Heart right ventricle (tissue), 16 donors: Measurements from ENCODE around the gene CHST1. TPM values are rescaled to one million over a fixed set of nuclear protein-coding genes. Genes with fewer than 3 reads are reported as not detected.
A peak's percentile ranks its signal among the peaks of the same experiment; 100 is the strongest.

Source experiments
- ATAC-seq, 8 donors: fragments of 200-7000 bp; cut with Tn5 transposase; one replicate each; pipeline ENCODE4 v1.9.1; 2020; ENCODE audit warnings: mild to moderate bottlenecking in 8 of 8, moderate library complexity in 8 of 8, moderate number of reproducible peaks in 1 of 8
- DNase-seq, 2 donors: peaks; one replicate each; pipeline ENCODE4 v3.0.0-alpha.2; 2020
- H3K27ac ChIP-seq, 10 donors: fragments of 200-600 bp; sonication (generic) in 2 of 10; one replicate each; pipeline versions ENCODE4 v1.5.0 to v1.8.0; 2020 to 2022; ENCODE audit warnings: mild to moderate bottlenecking in 3 of 10
- H3K27me3 ChIP-seq, 7 donors: fragments of 200-600 bp; one replicate each; pipeline ENCODE4 v1.8.0; 2021 to 2022; ENCODE audit warnings: mild to moderate bottlenecking in 2 of 7
- H3K36me3 ChIP-seq, 9 donors: fragments of 200-600 bp; sonication (generic) in 1 of 9; one replicate each; pipeline versions ENCODE4 v1.5.0 to v1.8.0; 2020 to 2022; ENCODE audit warnings: mild to moderate bottlenecking in 2 of 9
- H3K4me1 ChIP-seq, 9 donors: fragments of 200-600 bp; sonication (generic) in 1 of 9; one replicate each; pipeline versions ENCODE4 v1.5.0 to v1.8.0; 2020 to 2022; ENCODE audit warnings: mild to moderate bottlenecking in 4 of 9
- H3K4me3 ChIP-seq, 10 donors: fragments of 200-600 bp; sonication (generic) in 2 of 10; one replicate each; pipeline versions ENCODE4 v1.5.0 to v1.8.0; 2020 to 2022; ENCODE audit warnings: mild to moderate bottlenecking in 7 of 10, moderate library complexity in 2 of 10
- H3K9me3 ChIP-seq, 11 donors: fragments of 200-600 bp in 10 of 11; sonication (generic) in 2 of 11; one replicate each; pipeline versions ENCODE4 v1.5.0 to v1.8.0; 2013 to 2022; ENCODE audit warnings: mild to moderate bottlenecking in 2 of 11, control low read depth in 1 of 11, moderate library complexity in 1 of 11
- CTCF ChIP-seq, 9 donors: fragments of 200-600 bp; sonication (generic) in 2 of 9; IDR thresholded peaks; one replicate each; pipeline versions ENCODE4 v1.5.0 to v1.8.0; 2021 to 2022; ENCODE audit warnings: antibody characterized with exemption in 9 of 9, mild to moderate bottlenecking in 5 of 9, moderate library complexity in 1 of 9
- WGBS, 2 donors: extraction: QIAGEN DNeasy Blood & Tissue Kit; methylation state at CpG; one replicate each; pipeline ENCODE4 v1.1.7; 2013; ENCODE audit warnings: inconsistent platforms in 1 of 2; 5-methylcytosine and 5-hydroxymethylcytosine counted together
- intact Hi-C, 10 donors: fragments of 100-400 bp; cut with DNase I; formaldehyde crosslinking; loops; one replicate each; pipeline versions ENCODE4 v1.11.1 to v1.14.2; 2022
- microRNA-seq, 2 donors: library from miRNA; unstranded; fragments of <30 nt; microRNA quantifications; one replicate each; pipeline ENCODE4 v1.2.0, GENCODE V29; 2021
- polyA plus RNA-seq, 2 donors: library from polyadenylated mRNA; stranded (reverse); fragments of 200-250 nt; gene quantifications; one replicate each; pipeline ENCODE4 v1.2.3, GENCODE V29; 2013
- total RNA-seq, 10 donors: library from RNA; stranded (reverse); fragmentation: NEBNext Ultra II Directional in 3 of 10; extraction: Animal tissue kit (Norgen Biotek cat#: 25700) in 3 of 10; gene quantifications; one replicate each; pipeline versions ENCODE4 v1.2.1 to v1.2.4, GENCODE V29; 2021 to 2023
- donor health status: Arrhythmogenic right ventricular cardiomyopathy.
- donor health status: ischemic (EF 13 %, LVEDD 7.1; RV severe dilation, severe dysfunction).
- donor health status: healthy with polysubstance abuse.
- donor health status: DM: no; HTN: yes; CAD: no.
- donor health status: DM: no; HTN: no; CAD: no.
- donor health status: ischemic (EF 25% LVEDD 6.9; RV normal size, moderate dysfunction).
- donor health status: ischemic (EF 25% LVEDD 5.7; RV mildly dilated, moderate dysfunction).
- donor health status: healthy.
- donor health status: DM: yes; HTN: yes; CAD: no.
- donor health status: Ischemic cardiomyopathy.
- donor health status: ischemic (EF 35%, LVEDD 5.7; RV mildly dilated, moderate dysfunction).
- donor health status: nonischemic (EF 11% LVEDD 7.7; RV severe dilation, severe dysfunction).
- donor health status: DM: yes; HTN: yes; CAD: no.
- donor health status: PGD.
- donor health status: ischemic (EF 29% LVEDD 5.4; RV normal size, mild dysfunction).
- donor health status: nonischemic (EF 23%, LVEDD 6.1; RV moderate dilation, normal function).

Gene CHST1
- total and polyA plus RNA-seq, 12 donors = 0.53 to 7.7 (median 1.9) TPM

- Histone ChIP-seq H3K27ac (peak overlapping the region in 3 of 10 donors; percentile 16 to 44 (median 38)), H3K9me3 (peaks cover 0 to 13% (median 0%) of the 10 kb centered on the region in 11 donors), H3K4me1 (peaks cover 0 to 44% (median 25%) of the 10 kb centered on the region in 9 donors), H3K27me3 (peaks cover 0 to 26% (median 12%) of the 10 kb centered on the region in 7 donors), H3K4me3 (no peak overlapping the region), H3K36me3 (no peaks in the 10 kb centered on the region)
- ATAC-seq (peak; percentile 70 to 93 (median 88)), DNase-seq (peak; percentile 53 to 64)
- no peak for TF ChIP-seq CTCF (IDR thresholded peaks at IDR 0.05)
- intact Hi-C loops = loop anchor here in 4 of 10 donors (5.0 kb wide), 3 partner anchors 38 to 53 kb away; no protein-coding TSS in a partner anchor
- WGBS, 2 donors = 29 to 39% methylated on average over 11 of the region's 11 CpGs
These were observed 61.3 kb downstream of the CHST1 start for GRCh38 chr11:45603946-45604682.

GRCh38 chr11:45599161-45599943, 66.1 kb downstream of the CHST1 start:
- Histone ChIP-seq H3K4me3 (no peak overlapping the region), H3K36me3 (no peaks in the 10 kb centered on the region), H3K4me1 (peaks cover 0 to 21% (median 13%) of the 10 kb centered on the region in 9 donors), H3K27ac (no peak overlapping the region), H3K27me3 (peaks cover 0 to 38% (median 8%) of the 10 kb centered on the region in 7 donors), H3K9me3 (peaks cover 0 to 13% (median 0%) of the 10 kb centered on the region in 11 donors)
- no peak for DNase-seq
- WGBS, 2 donors = 83 to 91% methylated on average over 11 of the region's 11 CpGs
- TF ChIP-seq CTCF (IDR thresholded peaks at IDR 0.05) = no peak
- ATAC-seq = no peak
- intact Hi-C loops = no loop called here

Small RNA genes lying within 50 kb of the gene (microRNA-seq; reads per million reads assigned to microRNA genes)
- 0 reads per million in 2 donors for gene MIR7154

Other genes with a start within 250 kb of the CHST1 start
- 1 to 10 TPM; 4.5 to 9.6 (median 6.1) TPM for gene SLC35C1, start 139.5 kb upstream of the CHST1 start, total RNA-seq
- gene SLC35C1, start 139.5 kb upstream of the CHST1 start, polyA plus RNA-seq = 10 to 100 TPM in 1 of 2 donors, 1 to 10 TPM in 1; 5.2 to 14.1 TPM
- 100 to 1,000 TPM in 5 of 10 donors, 10 to 100 TPM in 5; 61.8 to 131 (median 98.0) TPM for gene CRY2, start 181.9 kb upstream of the CHST1 start, total RNA-seq
- gene CRY2, start 181.9 kb upstream of the CHST1 start, polyA plus RNA-seq = 10 to 100 TPM; 16.8 to 24.4 TPM
- gene MAPK8IP1, start 220.0 kb upstream of the CHST1 start, total RNA-seq = 1 to 10 TPM; 4.4 to 8.0 (median 6.5) TPM
- 1 to 10 TPM; 2.6 to 3.1 TPM for gene MAPK8IP1, start 220.0 kb upstream of the CHST1 start, polyA plus RNA-seq
- under 1 TPM in 3 of 10 donors, not detected in 7; 0.38 to 0.55 (median 0.39) TPM for gene FREY1, start 241.6 kb upstream of the CHST1 start, total RNA-seq
- under 1 TPM; 0.22 to 0.59 TPM for gene FREY1, start 241.6 kb upstream of the CHST1 start, polyA plus RNA-seq